Measurements from ENCODE around the gene CLPTM1L. TPM values are rescaled to one million over a fixed set of nuclear protein-coding genes. Genes with fewer than 3 reads are reported as not detected.
A peak's percentile ranks its signal among the peaks of the same experiment; 100 is the strongest.

CLPTM1L gene
- polyA plus RNA-seq, 3 donors: 14.1 to 76.2 (median 35.0) TPM

DNA sequence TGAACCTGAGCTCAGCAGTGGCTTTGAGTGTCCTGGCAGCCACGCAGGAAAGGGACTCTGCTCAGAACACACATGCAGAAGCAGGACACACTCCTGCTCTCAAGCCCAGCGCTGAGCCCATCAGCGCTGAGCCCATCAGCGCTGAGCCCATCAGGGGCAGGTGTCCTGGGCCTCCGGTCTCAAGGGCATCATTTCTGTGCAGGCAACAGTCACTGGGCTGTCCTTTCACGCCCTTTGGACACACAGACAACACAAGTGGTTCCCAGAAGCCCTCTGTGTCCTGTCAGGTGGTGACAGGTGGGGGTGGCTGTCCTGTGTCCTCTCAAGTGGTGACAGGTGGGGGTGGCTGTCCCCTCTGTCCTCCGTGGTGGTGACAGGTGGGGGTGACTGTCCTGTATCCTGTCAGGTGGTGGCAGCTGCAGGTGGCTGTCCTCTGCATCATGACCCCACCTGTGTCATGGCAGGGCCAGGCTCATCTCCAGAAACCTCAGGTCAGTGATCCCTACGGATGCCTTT lies 39.0 kb upstream of the CLPTM1L start:
- Histone ChIP-seq H3K79me2 (ENCODE audit: insufficient read depth, low read length) (no peaks in the 10 kb centered on the region), H3K4me2 (replicated peaks; ENCODE audit: extremely low read depth, low read length, poor library complexity, severe bottlenecking) (no peak overlapping the region), H3K27me3 (ENCODE audit: control insufficient read depth in 2 of 2, insufficient read depth in 2 of 2, low read length in 2 of 2) (peaks cover 0 to 26% of the 10 kb centered on the region in 2 donors), H3K9ac (ENCODE audit: insufficient read depth, low read length, poor library complexity, severe bottlenecking) (no peak overlapping the region), H2AFZ (ENCODE audit: insufficient read depth, low read depth, low read length, poor library complexity, severe bottlenecking) (no peak overlapping the region), H3K4me1 (ENCODE audit: control insufficient read depth in 1 of 2, insufficient read depth in 2 of 2, low read length in 2 of 2) (peaks cover 16 to 19% of the 10 kb centered on the region in 2 donors), H3K36me3 (replicated peaks in 1 of 2; ENCODE audit: control insufficient read depth in 1 of 2, insufficient read depth in 2 of 2, low read length in 2 of 2) (no peaks in the 10 kb centered on the region), H3K4me3 (replicated peaks in 1 of 3; ENCODE audit: low read depth in 2 of 3, low read length in 3 of 3) (no peak overlapping the region), H3K27ac (ENCODE audit: low read depth in 1 of 2, low read length in 2 of 2) (no peak overlapping the region), H3K9me3 (replicated peaks in 1 of 2; ENCODE audit: control insufficient read depth in 1 of 2, insufficient read depth in 1 of 2, low read length in 2 of 2) (peaks cover 7 to 11% of the 10 kb centered on the region in 2 donors), H4K20me1 (ENCODE audit: insufficient read depth, low read length) (no peaks in the 10 kb centered on the region)
- 85% methylated on average over 6 of the region's 8 CpGs for WGBS (ENCODE audit: insufficient coverage)
- peaks cover 37 to 55% (median 48%) of the 10 kb centered on the region in 3 donors for H3K27me3 Mint-ChIP-seq (ENCODE audit: low read depth in 3 of 3)
- no peak overlapping the region for H3K27ac Mint-ChIP-seq
- peaks cover 8 to 20% (median 17%) of the 10 kb centered on the region in 7 donors for H3K9me3 Mint-ChIP-seq
- peaks cover 0 to 5% of the 10 kb centered on the region in 2 donors for H3K36me3 Mint-ChIP-seq
- no peak for TF ChIP-seq CTCF (IDR thresholded peaks at IDR 0.05)
- no peak overlapping the region for H3K4me3 Mint-ChIP-seq
- DNase-seq: no peak
- peaks cover 28% of the 10 kb centered on the region for H3K4me1 Mint-ChIP-seq
- intact Hi-C loops (cut with micrococcal nuclease): loop anchor here (10.0 kb wide), 2 partner anchors 141 to 261 kb away; partner anchors contain the start of gene LPCAT1 (in 1 of the 2)

- Histone ChIP-seq H3K9me3 (replicated peaks in 1 of 2; ENCODE audit: control insufficient read depth in 1 of 2, insufficient read depth in 1 of 2, low read length in 2 of 2) (peaks cover 7 to 13% of the 10 kb centered on the region in 2 donors), H3K79me2 (ENCODE audit: insufficient read depth, low read length) (no peaks in the 10 kb centered on the region), H4K20me1 (ENCODE audit: insufficient read depth, low read length) (no peaks in the 10 kb centered on the region), H3K4me3 (replicated peaks in 1 of 3; ENCODE audit: low read depth in 2 of 3, low read length in 3 of 3) (no peak overlapping the region), H3K9ac (ENCODE audit: insufficient read depth, low read length, poor library complexity, severe bottlenecking) (no peak overlapping the region), H3K4me1 (ENCODE audit: control insufficient read depth in 1 of 2, insufficient read depth in 2 of 2, low read length in 2 of 2) (peaks cover 16 to 19% of the 10 kb centered on the region in 2 donors), H3K36me3 (replicated peaks in 1 of 2; ENCODE audit: control insufficient read depth in 1 of 2, insufficient read depth in 2 of 2, low read length in 2 of 2) (no peaks in the 10 kb centered on the region), H3K27ac (ENCODE audit: low read depth in 1 of 2, low read length in 2 of 2) (no peak overlapping the region), H3K27me3 (ENCODE audit: control insufficient read depth in 2 of 2, insufficient read depth in 2 of 2, low read length in 2 of 2) (peaks cover 0 to 22% of the 10 kb centered on the region in 2 donors), H3K4me2 (replicated peaks; ENCODE audit: extremely low read depth, low read length, poor library complexity, severe bottlenecking) (no peak overlapping the region), H2AFZ (ENCODE audit: insufficient read depth, low read depth, low read length, poor library complexity, severe bottlenecking) (no peak overlapping the region)
- TF ChIP-seq CTCF (IDR thresholded peaks at IDR 0.05): no peak
- peak overlapping the region in 1 of 7 donors; percentile 40 for H3K27ac Mint-ChIP-seq
- 95% methylated on average over 15 of the region's 17 CpGs for WGBS (ENCODE audit: insufficient coverage)
- H3K4me1 Mint-ChIP-seq: peaks cover 28% of the 10 kb centered on the region
- peaks cover 33 to 52% (median 42%) of the 10 kb centered on the region in 3 donors for H3K27me3 Mint-ChIP-seq (ENCODE audit: low read depth in 3 of 3)
- intact Hi-C loops (cut with micrococcal nuclease): loop anchor here (10.0 kb wide), 2 partner anchors 141 to 261 kb away; partner anchors contain the start of gene LPCAT1 (in 1 of the 2)
- H3K36me3 Mint-ChIP-seq: peaks cover 0 to 5% of the 10 kb centered on the region in 2 donors
- no peak for DNase-seq
- H3K4me3 Mint-ChIP-seq: no peak overlapping the region
- H3K9me3 Mint-ChIP-seq: peaks cover 8 to 22% (median 17%) of the 10 kb centered on the region in 7 donors
These were observed 38.4 kb upstream of the CLPTM1L start for GRCh38 chr5:1383344-1383743.
